T-helper 17 cell (primary cell): ENCODE results near the gene SH3PXD2A. TPM values are rescaled to one million over a fixed set of nuclear protein-coding genes. Genes with fewer than 3 reads are reported as not detected.

ENCODE experiments used
- ATAC-seq: fragments of 150-1000 bp; cut with Tn5 transposase; 2 replicates; pipeline ENCODE4 v1.10.0; 2021; ENCODE audit warnings: mild to moderate bottlenecking, moderate library complexity
- DNase-seq, 3 donors: peaks; one replicate each; pipeline versions ENCODE4 v3.0.0 to v3.0.0-alpha.2; 2020 to 2021
- H3K9me3 ChIP-seq: one replicate; pipeline ENCODE4 v1.7.0; 2013; ENCODE audit warnings: low read length, mild to moderate bottlenecking; ENCODE audit not compliant: control insufficient read depth, poor library complexity, severe bottlenecking
- H3K27ac Mint-ChIP-seq: one replicate; pipeline ENCODE4 v1.8.0; 2022; ENCODE audit warnings: mild to moderate bottlenecking, moderate library complexity, mixed read lengths
- H3K27me3 Mint-ChIP-seq: one replicate; pipeline ENCODE4 v1.8.0; 2022; ENCODE audit warnings: mixed read lengths
- H3K36me3 Mint-ChIP-seq: one replicate; pipeline ENCODE4 v1.8.0; 2022; ENCODE audit warnings: low read depth, mixed read lengths
- H3K4me1 Mint-ChIP-seq: one replicate; pipeline ENCODE4 v1.8.0; 2022; ENCODE audit warnings: mild to moderate bottlenecking, mixed read lengths
- H3K4me3 Mint-ChIP-seq: one replicate; pipeline ENCODE4 v1.8.0; 2022; ENCODE audit warnings: mild to moderate bottlenecking, moderate library complexity, mixed read lengths
- total RNA-seq, 4 donors: library from RNA in 2 of 4; stranded (reverse) in 2 of 4; gene quantifications; one replicate each; pipeline ENCODE4 v1.2.3 and lab custom pipeline; 2022 to 2026

SH3PXD2A gene
- total RNA-seq, 2 donors from 2014 or later: 7.2 to 10.9 TPM

GRCh38 chr10:103685880-103686669, 169.3 kb downstream of the SH3PXD2A start:
- DNase-seq (peak; percentile 61 to 77 (median 63)), ATAC-seq (peak; percentile 95)
- H3K27me3 Mint-ChIP-seq: no peaks in the 10 kb centered on the region
- H3K9me3 ChIP-seq: no peaks in the 10 kb centered on the region
- peaks cover 17% of the 10 kb centered on the region for H3K4me1 Mint-ChIP-seq
- no peak overlapping the region for H3K4me3 Mint-ChIP-seq
- peak overlapping the region; percentile 14 for H3K27ac Mint-ChIP-seq
- H3K36me3 Mint-ChIP-seq: no peaks in the 10 kb centered on the region

GRCh38 chr10:103683851-103684250, 171.5 kb downstream of the SH3PXD2A start:
- peak overlapping the region; percentile 86 for H3K27ac Mint-ChIP-seq
- H3K27me3 Mint-ChIP-seq: no peaks in the 10 kb centered on the region
- H3K4me3 Mint-ChIP-seq: no peak overlapping the region
- no peaks in the 10 kb centered on the region for H3K9me3 ChIP-seq
- no peak for ATAC-seq
- H3K36me3 Mint-ChIP-seq: no peaks in the 10 kb centered on the region
- no peak for DNase-seq
- peaks cover 11% of the 10 kb centered on the region for H3K4me1 Mint-ChIP-seq

GRCh38 chr10:103682631-103683030, 172.7 kb downstream of the SH3PXD2A start:
- Mint-ChIP-seq H3K4me1 (peaks cover 12% of the 10 kb centered on the region), H3K27me3 (no peaks in the 10 kb centered on the region), H3K27ac (peak overlapping the region; percentile 86), H3K4me3 (no peak overlapping the region), H3K36me3 (no peaks in the 10 kb centered on the region)
- no peak for ATAC-seq
- H3K9me3 ChIP-seq: no peaks in the 10 kb centered on the region
- no peak for DNase-seq

GRCh38 chr10:103681617-103682399, 173.6 kb downstream of the SH3PXD2A start:
- Mint-ChIP-seq H3K4me3 (no peak overlapping the region), H3K4me1 (peaks cover 14% of the 10 kb centered on the region), H3K27ac (peak overlapping the region; percentile 62), H3K36me3 (no peaks in the 10 kb centered on the region), H3K27me3 (no peaks in the 10 kb centered on the region)
- ATAC-seq: no peak
- no peak for DNase-seq
- no peaks in the 10 kb centered on the region for H3K9me3 ChIP-seq

GRCh38 chr10:103680869-103681236, 174.5 kb downstream of the SH3PXD2A start:
- no peaks in the 10 kb centered on the region for H3K27me3 Mint-ChIP-seq
- peak overlapping the region; percentile 91 for H3K27ac Mint-ChIP-seq
- DNase-seq: no peak
- peaks cover 10% of the 10 kb centered on the region for H3K4me1 Mint-ChIP-seq
- H3K9me3 ChIP-seq: no peaks in the 10 kb centered on the region
- no peak overlapping the region for H3K4me3 Mint-ChIP-seq
- ATAC-seq: no peak
- no peaks in the 10 kb centered on the region for H3K36me3 Mint-ChIP-seq

GRCh38 chr10:103679096-103679790, 176.1 kb downstream of the SH3PXD2A start:
- no peaks in the 10 kb centered on the region for H3K36me3 Mint-ChIP-seq
- H3K27ac Mint-ChIP-seq: peak overlapping the region; percentile 97
- no peaks in the 10 kb centered on the region for H3K27me3 Mint-ChIP-seq
- ATAC-seq (no peak), DNase-seq (no peak)
- peaks cover 10% of the 10 kb centered on the region for H3K4me1 Mint-ChIP-seq
- H3K9me3 ChIP-seq: no peaks in the 10 kb centered on the region
- H3K4me3 Mint-ChIP-seq: no peak overlapping the region

GRCh38 chr10:103678178-103678526, 177.2 kb downstream of the SH3PXD2A start:
- Mint-ChIP-seq H3K36me3 (no peaks in the 10 kb centered on the region), H3K27ac (peak overlapping the region; percentile 97), H3K4me1 (peaks cover 10% of the 10 kb centered on the region), H3K4me3 (peak overlapping the region; percentile 87), H3K27me3 (no peaks in the 10 kb centered on the region)
- ATAC-seq (peak; percentile 97), DNase-seq (peak; percentile 79 to 89 (median 84))
- H3K9me3 ChIP-seq: no peaks in the 10 kb centered on the region

- H3K27ac Mint-ChIP-seq: peak overlapping the region; percentile 97
- DNase-seq: no peak
- H3K4me1 Mint-ChIP-seq: peaks cover 10% of the 10 kb centered on the region
- peak; percentile 48 for ATAC-seq
- H3K36me3 Mint-ChIP-seq: no peaks in the 10 kb centered on the region
- no peaks in the 10 kb centered on the region for H3K27me3 Mint-ChIP-seq
- peak overlapping the region; percentile 87 for H3K4me3 Mint-ChIP-seq
- no peaks in the 10 kb centered on the region for H3K9me3 ChIP-seq
Measured at GRCh38 chr10:103677486-103678177, 177.7 kb downstream of the SH3PXD2A start.

GRCh38 chr10:103676851-103677417, 178.4 kb downstream of the SH3PXD2A start:
- Mint-ChIP-seq H3K36me3 (no peaks in the 10 kb centered on the region), H3K4me1 (peaks cover 10% of the 10 kb centered on the region), H3K4me3 (peak overlapping the region; percentile 31), H3K27ac (peak overlapping the region; percentile 97), H3K27me3 (no peaks in the 10 kb centered on the region)
- no peak for ATAC-seq
- H3K9me3 ChIP-seq: no peaks in the 10 kb centered on the region
- DNase-seq: no peak

- peak overlapping the region; percentile 97 for H3K27ac Mint-ChIP-seq
- DNase-seq: no peak
- H3K4me1 Mint-ChIP-seq: peaks cover 10% of the 10 kb centered on the region
- ATAC-seq: no peak
- peak overlapping the region; percentile 31 for H3K4me3 Mint-ChIP-seq
- H3K36me3 Mint-ChIP-seq: no peaks in the 10 kb centered on the region
- no peaks in the 10 kb centered on the region for H3K27me3 Mint-ChIP-seq
- no peaks in the 10 kb centered on the region for H3K9me3 ChIP-seq
Measured at GRCh38 chr10:103676058-103676785, 179.2 kb downstream of the SH3PXD2A start.

- ATAC-seq: no peak
- H3K9me3 ChIP-seq: no peaks in the 10 kb centered on the region
- no peaks in the 10 kb centered on the region for H3K36me3 Mint-ChIP-seq
- no peak overlapping the region for H3K4me3 Mint-ChIP-seq
- H3K4me1 Mint-ChIP-seq: peaks cover 18% of the 10 kb centered on the region
- H3K27ac Mint-ChIP-seq: peak overlapping the region; percentile 41
- no peak for DNase-seq
- no peaks in the 10 kb centered on the region for H3K27me3 Mint-ChIP-seq
Measured at GRCh38 chr10:103673606-103674005, 181.8 kb downstream of the SH3PXD2A start.

- H3K27me3 Mint-ChIP-seq: no peaks in the 10 kb centered on the region
- H3K9me3 ChIP-seq: no peaks in the 10 kb centered on the region
- DNase-seq (no peak), ATAC-seq (no peak)
- peaks cover 13% of the 10 kb centered on the region for H3K4me1 Mint-ChIP-seq
- H3K4me3 Mint-ChIP-seq: no peak overlapping the region
- H3K27ac Mint-ChIP-seq: no peak overlapping the region
- no peaks in the 10 kb centered on the region for H3K36me3 Mint-ChIP-seq
Measured at GRCh38 chr10:103672345-103672744, 183.0 kb downstream of the SH3PXD2A start.
